ENCODE data around the gene NCKAP1.

DNA sequence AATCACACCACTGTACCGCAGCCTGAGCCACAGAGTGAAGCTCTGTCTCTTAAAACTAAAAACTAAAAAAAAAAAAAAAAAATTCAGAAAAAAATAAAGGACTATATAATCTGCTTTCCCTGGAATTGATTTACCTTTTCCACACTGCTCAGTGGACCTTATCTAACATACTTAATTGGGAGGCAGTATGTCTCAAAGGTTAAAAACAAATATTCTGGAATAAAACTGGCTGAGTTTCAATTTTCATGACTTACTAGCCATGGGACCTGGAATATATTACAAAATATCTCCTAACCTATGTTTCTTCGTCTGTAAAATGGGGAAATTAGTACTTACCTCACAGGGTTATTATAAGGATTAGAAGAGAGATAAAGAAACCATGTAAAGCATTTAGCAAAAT lies 11.8 kb downstream of the NCKAP1 start:
- no peak for TF ChIP-seq CTCF (IDR thresholded peaks at IDR 0.05)
- no peak for TF ChIP-seq POLR2A (IDR thresholded peaks at IDR 0.05)

All from Peyer's patch (tissue), 4 donors.